Bronchial epithelial cell (primary cell): ENCODE results near the gene SEMA6C. TPM values are rescaled to one million over a fixed set of nuclear protein-coding genes. Genes with fewer than 3 reads are reported as not detected.
"Not testable (repeated sequence)": the region's sequence is repeated elsewhere in the genome, so short reads cannot be mapped to it uniquely, and the experiment has no call there.

ENCODE experiments used
- DNase-seq: peaks from one replicate; pipeline ENCODE4 v3.0.0-alpha.2; 2010; ENCODE audit warnings: low read depth
- FAIRE-seq: peaks from 2 replicates; lab custom pipeline; 2011; peaks lifted over from hg19 to GRCh38; lab: Jason Lieb, UNC
- H3K27me3 ChIP-seq: 2 replicates; pipeline ENCODE4 v1.5.1; 2011; ENCODE audit warnings: low read length; ENCODE audit not compliant: control insufficient read depth, insufficient read depth
- H3K36me3 ChIP-seq: 2 replicates; pipeline ENCODE4 v1.5.1; 2011; ENCODE audit warnings: low read length; ENCODE audit not compliant: control insufficient read depth, insufficient read depth
- H3K4me3 ChIP-seq: 2 replicates; pipeline ENCODE4 v1.5.1; 2011; ENCODE audit warnings: mild to moderate bottlenecking, low read depth, low read length, control low read depth
- total RNA-seq: library from RNA; depleted of rRNA; stranded (reverse); fragments of >200 nt; gene quantifications from 2 replicates; pipeline ENCODE4 v1.2.1, GENCODE V29; 2014
- TF ChIP-seq, protein P1 (sequence below): IDR thresholded peaks from 2 replicates; pipeline ENCODE4 v1.5.1; 2011; ENCODE audit warnings: mild to moderate bottlenecking, moderate library complexity, low read length, control low read depth, inconsistent platforms; ENCODE audit not compliant: insufficient read depth, severe bottlenecking

Gene SEMA6C
- total RNA-seq: 0.38 and 0.53 TPM in 2 replicates

DNA sequence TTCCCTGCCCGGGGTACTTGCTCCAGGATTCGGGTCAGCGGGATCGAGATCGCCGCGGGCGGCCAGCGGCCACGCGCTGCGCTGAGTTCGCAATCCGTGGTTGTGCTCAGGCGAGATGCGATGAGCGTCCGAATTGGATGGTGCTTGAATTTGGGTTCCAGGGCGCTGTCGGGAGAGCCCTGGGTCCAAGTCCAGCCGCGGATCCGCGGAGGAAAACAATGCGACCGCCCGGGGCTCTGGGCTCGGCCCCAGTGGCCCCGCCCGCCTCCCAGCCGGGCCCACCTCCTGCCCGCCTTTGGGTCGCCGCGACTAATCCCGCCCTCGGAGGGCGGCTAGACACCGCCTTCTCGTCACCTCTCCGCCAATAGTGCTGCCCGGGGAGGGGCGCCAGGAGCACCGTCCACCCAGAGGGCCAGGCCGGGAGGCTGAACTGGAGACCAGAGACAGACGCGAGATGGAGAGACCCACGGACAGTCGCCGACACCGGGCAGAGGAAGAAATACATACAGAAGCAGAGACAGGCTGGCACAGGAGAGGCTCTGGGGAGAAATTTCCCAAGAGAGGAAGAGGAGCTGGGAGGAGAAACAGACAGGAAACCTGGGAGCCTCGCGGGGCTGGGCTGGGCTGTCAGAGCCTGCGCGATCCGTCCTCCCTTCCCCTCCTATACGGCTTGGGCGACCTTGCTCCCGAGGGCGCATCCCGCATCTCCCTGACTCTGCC lies at the start of gene SEMA6C:
Gene SEMA6C, minus strand, starts transcription at position 220 of the 720 bp plus-strand sequence. CDS start 4,010 bp downstream, outside the sequence.
- Histone ChIP-seq H3K27me3 (peaks cover 2% of the 10 kb centered on the region), H3K36me3 (no peaks in the 10 kb centered on the region), H3K4me3 (peak within 1 kb of the TSS; percentile 63)
- TF ChIP-seq, protein P1, sequence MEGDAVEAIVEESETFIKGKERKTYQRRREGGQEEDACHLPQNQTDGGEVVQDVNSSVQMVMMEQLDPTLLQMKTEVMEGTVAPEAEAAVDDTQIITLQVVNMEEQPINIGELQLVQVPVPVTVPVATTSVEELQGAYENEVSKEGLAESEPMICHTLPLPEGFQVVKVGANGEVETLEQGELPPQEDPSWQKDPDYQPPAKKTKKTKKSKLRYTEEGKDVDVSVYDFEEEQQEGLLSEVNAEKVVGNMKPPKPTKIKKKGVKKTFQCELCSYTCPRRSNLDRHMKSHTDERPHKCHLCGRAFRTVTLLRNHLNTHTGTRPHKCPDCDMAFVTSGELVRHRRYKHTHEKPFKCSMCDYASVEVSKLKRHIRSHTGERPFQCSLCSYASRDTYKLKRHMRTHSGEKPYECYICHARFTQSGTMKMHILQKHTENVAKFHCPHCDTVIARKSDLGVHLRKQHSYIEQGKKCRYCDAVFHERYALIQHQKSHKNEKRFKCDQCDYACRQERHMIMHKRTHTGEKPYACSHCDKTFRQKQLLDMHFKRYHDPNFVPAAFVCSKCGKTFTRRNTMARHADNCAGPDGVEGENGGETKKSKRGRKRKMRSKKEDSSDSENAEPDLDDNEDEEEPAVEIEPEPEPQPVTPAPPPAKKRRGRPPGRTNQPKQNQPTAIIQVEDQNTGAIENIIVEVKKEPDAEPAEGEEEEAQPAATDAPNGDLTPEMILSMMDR: no peak
- no peak for FAIRE-seq
- DNase-seq: peak; percentile 81

DNA sequence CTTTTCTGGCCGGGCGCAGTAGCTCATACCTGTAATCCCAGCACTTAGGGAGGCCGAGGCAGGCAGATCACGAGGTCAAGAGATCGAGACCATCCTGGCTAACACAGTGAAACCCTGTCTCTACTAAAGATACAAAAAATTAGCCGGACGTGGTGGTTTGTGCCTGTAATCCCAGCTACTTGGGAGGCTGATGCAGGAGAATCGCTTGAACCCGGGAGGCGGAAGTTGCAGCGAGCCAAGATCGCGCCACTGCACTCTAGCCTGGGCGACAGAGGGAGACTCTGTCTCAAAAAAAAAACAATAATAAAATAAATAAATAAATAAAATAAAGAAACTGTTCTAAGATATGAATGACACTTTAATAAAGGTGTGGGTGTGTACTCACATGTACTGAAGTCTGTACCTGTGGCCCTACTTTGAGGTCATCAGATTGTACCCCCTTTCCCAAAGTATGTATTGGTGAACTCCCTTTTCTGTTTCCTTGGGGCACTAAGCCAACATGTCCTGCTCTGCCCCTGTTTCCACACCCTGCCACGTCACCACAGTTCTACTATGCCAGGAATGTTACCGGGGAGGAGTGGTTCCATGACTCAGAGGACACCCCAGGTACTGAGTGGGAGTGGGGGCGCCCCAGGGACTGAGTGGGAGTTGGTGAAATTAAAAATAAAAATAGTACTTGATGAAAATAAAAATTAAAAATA lies 48.6 kb upstream of the SEMA6C start:
- H3K4me3 ChIP-seq: peak overlapping the region; percentile 7
- not testable (repeated sequence) for H3K27me3 ChIP-seq, FAIRE-seq, H3K36me3 ChIP-seq
- peak; percentile 98 for DNase-seq

DNA sequence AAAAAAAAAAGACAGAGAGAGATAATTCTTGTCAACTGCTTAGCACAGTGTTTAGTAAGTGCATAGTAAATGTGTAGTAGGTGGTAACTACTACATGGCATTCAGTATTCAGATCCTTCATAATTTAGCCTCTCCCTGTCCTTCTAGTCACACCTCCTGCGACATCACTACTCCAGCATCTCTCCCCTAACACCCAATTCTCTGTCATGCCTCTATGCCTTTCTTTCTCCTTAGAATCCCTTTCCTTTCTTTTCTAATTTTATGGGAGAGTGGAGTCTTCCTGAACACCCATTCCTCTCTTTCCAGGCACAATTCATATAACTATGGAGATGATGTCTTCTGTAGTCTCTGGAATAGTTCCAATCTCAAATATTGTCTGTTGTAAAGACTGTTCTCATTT lies 47.4 kb upstream of the SEMA6C start:
- H3K36me3 ChIP-seq: no peaks in the 10 kb centered on the region
- TF ChIP-seq, protein P1: no peak
- no peaks in the 10 kb centered on the region for H3K27me3 ChIP-seq
- H3K4me3 ChIP-seq: no peak overlapping the region
- no peak for DNase-seq
- no peak for FAIRE-seq

DNA sequence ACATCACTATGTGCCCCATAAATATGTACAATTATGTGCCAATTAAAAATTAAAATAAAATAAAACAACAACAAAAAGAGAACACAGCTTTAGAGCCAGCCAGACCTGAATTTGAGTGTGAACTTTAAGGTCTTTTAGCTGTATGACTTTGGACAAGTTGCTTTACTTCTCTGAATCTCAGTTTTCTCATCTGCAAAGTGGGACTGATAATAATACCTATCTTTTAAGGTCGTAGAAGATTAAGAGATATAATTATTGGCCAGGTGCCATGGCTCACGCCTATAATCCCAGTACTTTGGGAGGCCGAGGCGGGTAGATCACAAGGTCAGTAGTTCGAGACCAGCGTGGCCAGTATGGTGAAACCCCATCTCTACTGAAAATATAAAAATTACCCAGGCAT lies 46.9 kb upstream of the SEMA6C start:
- TF ChIP-seq, protein P1: no peak
- FAIRE-seq (no peak), DNase-seq (no peak)
- no peak overlapping the region for H3K4me3 ChIP-seq
- no peaks in the 10 kb centered on the region for H3K36me3 ChIP-seq
- H3K27me3 ChIP-seq: no peaks in the 10 kb centered on the region

DNA sequence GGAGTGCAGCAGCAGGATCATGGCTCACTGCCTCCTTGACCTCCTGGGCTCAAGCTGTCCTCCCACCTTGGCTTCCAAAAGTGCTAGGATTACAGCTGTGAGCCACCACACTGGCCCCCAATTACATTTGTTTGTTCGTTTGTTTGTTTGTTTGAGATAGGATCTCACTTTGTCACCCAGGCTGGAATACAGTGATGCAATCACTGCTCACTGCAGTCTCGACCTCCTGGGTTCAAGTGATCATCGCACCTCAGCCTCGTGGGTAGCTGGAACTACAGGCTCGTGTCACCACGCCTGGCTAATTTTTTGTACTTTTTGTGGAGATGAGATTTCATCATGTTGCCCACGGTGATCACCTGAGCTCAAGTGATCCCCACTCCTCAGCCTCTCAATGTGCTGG lies 45.6 kb upstream of the SEMA6C start:
- no peaks in the 10 kb centered on the region for H3K36me3 ChIP-seq
- DNase-seq (no peak), FAIRE-seq (no peak)

More for the DNA sequence above, 45.6 kb upstream of the SEMA6C start:
- no peak overlapping the region for H3K4me3 ChIP-seq
- no peaks in the 10 kb centered on the region for H3K27me3 ChIP-seq
- TF ChIP-seq, protein P1: no peak
